Measurements from ENCODE around the gene CACNA2D3. TPM values are rescaled to one million over a fixed set of nuclear protein-coding genes. Genes with fewer than 3 reads are reported as not detected.

CACNA2D3 gene
- total RNA-seq, 1 experiment from 2014 or later, result 11.7 TPM

- DNase-seq (ENCODE audit: low read depth), result no peak
Measured at GRCh38 chr3:54792584-54792983, 670.2 kb downstream of the CACNA2D3 start.

- DNase-seq (ENCODE audit: low read depth), result no peak
Measured at GRCh38 chr3:54793171-54793570, 670.8 kb downstream of the CACNA2D3 start.

DNA sequence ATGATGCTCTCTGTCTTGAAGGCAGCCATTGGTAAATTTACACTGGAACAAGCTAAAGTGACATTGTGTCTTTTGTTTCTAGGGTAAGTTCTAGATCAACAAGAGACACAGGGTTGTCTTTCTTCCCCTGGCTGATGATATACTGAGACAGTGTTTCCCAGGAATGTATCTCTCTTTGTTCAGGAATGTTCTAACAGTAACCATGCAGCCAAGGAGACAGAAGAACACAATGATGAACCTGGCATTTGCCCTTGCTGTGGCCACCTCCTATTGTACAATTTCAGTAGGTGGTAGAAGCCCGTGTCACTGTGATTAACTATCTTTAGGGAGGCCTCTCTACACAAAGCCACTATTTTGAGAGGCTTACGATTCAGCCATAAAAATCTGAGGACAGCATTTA, 674.8 kb downstream of the CACNA2D3 start:
- no peak for DNase-seq (ENCODE audit: low read depth)

- DNase-seq (ENCODE audit: low read depth), result no peak
Measured at GRCh38 chr3:54800478-54800877, 678.1 kb downstream of the CACNA2D3 start.

- DNase-seq (ENCODE audit: low read depth), result no peak
Measured at GRCh38 chr3:54801977-54802376, 679.6 kb downstream of the CACNA2D3 start.

GRCh38 chr3:54810401-54810800, 688.0 kb downstream of the CACNA2D3 start:
- DNase-seq (ENCODE audit: low read depth), result no peak

DNA sequence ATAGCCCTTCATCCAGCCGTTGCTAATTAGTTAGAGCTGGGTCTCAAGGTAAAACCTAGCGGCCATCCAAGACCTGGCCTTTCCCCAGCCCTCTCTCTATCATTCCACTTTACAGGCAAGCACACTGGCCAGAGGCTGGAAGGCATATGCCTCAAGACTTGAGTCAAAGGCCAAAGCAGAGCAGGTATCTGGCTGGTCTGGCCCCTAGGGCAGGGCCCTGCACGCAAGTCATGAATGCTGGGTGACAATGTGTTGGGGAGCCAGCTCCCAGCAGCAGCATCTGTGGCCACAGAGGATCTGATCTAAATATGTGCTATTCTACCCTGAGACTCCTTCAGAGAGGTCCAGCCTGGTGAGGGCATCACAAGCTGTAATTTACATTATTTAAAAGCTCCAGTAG, 691.9 kb downstream of the CACNA2D3 start:
- no peak for DNase-seq (ENCODE audit: low read depth)

DNA sequence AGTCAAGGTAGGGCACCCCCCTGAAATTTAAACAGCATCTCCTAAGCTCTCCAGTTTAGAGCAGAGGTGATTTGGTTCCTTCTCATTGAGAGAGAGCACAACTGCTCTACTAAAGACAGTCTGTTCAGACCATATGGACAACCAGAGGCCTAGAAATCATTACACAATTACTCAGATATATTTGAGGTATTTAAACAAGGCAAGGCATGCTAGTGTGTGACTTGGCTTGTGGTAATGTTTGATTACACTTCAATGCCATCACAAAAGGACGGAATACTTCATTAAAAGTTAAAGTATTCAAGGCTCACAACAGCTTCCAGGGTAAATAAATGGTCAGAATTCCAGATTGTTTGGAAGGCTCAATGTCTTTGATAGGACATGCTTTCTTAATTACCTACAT, 695.3 kb downstream of the CACNA2D3 start:
- DNase-seq (ENCODE audit: low read depth), result no peak

DNA sequence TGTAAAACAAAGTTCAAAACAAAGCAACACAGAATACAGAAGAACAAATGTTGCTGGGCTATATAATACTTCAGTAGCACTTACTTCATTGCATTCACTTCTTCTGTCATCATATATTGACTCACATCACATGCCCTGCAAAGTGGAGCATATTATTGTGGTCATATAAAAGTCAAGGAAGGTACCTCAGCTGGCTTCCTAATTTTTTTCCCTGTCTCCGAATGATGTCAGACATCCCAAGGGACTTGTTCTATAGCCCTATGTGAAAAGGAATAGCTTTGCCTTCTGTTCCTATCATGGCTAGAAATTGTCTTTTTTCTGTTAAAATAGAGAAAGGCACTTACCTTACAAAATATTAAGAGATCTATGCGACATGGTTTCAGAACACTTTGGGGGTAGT, 696.1 kb downstream of the CACNA2D3 start:
- DNase-seq (ENCODE audit: low read depth), result no peak

DNA sequence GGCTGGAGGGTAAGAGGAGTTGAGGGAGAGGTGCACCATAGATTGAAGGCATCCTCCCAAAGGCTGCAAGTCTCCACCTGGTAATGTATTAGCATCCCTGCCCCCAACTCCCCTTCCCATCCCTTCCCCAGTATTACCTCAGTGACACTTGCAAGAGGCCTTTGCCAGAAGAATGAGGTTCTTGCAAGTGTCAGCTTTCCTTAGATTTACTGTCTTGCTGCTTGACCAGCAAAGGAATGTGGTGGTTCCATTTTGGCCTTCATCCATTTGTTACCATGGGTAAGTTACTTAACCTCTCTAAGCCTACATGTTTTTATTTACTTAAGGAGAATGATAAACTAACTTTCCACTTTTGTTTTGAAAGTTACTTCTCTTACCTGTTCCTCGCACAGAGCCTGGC, 696.6 kb downstream of the CACNA2D3 start:
- no peak for DNase-seq (ENCODE audit: low read depth)

DNA sequence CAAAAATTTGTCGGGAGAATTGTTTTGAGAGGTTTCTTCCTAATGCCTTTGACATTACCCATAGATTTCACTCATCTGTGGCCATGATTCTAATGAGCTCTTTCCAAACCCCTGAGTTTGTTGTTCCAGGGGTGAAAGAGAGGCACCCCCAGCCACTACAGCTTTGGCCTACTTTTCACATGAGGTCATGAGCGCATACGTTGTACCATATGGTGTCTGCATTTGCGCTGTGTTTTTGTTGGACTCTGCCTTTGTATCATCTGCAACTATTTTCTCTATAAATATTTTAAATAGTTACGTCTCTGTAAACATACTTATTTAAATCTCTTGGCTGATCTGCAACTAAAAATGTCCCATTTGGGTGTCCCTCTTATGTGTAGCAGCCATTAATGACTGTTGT, 697.6 kb downstream of the CACNA2D3 start:
- no peak for DNase-seq (ENCODE audit: low read depth)

DNA sequence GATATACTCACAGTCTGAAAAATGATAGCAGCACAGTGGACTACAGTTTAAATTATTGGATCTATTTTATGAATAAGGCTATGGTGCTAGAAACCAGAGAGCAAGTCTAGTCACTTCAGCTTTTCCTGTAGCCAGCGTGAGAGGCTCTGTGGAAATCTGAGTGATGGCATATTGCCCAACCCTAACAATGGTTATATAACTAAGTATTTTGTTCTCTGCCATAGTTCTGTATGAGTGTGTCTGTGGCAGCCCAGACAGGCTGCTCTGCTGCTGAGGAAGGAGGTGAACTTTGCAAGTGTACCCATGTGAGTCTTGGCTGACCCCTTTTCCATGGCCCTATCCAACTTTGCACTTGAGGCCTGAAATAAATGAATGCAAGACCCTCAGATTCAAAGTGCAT, 699.9 kb downstream of the CACNA2D3 start:
- DNase-seq (ENCODE audit: low read depth), result peak; percentile 66

GRCh38 chr3:54826251-54826691, 703.9 kb downstream of the CACNA2D3 start:
- peak; percentile 83 for DNase-seq (ENCODE audit: low read depth)

GRCh38 chr3:54827056-54827687, 704.8 kb downstream of the CACNA2D3 start:
- DNase-seq (ENCODE audit: low read depth), result no peak

- peak; percentile 72 for DNase-seq (ENCODE audit: low read depth)
Measured at GRCh38 chr3:54827776-54828175, 705.4 kb downstream of the CACNA2D3 start.

DNA sequence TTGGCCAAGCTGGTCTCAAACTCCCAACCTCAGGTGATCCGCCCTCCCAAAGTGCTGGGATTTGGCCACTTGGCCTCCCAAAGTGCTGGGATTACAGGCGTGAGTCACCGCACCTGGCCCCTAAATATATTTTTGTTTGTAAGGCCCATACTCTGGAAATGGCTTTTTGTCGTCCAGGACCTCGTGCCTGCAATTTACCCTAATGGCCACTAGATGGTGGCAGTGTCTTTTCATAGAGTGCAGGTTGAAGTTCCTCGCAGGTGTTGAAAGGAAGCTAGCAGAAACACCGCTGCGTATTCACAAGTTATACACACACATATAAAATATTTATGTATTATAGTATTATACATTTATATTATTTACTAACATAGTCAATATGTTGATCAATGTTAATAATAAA, 708.3 kb downstream of the CACNA2D3 start:
- DNase-seq (ENCODE audit: low read depth), result peak; percentile 65

GRCh38 chr3:54831112-54831511, 708.8 kb downstream of the CACNA2D3 start:
- peak; percentile 78 for DNase-seq (ENCODE audit: low read depth)

DNA sequence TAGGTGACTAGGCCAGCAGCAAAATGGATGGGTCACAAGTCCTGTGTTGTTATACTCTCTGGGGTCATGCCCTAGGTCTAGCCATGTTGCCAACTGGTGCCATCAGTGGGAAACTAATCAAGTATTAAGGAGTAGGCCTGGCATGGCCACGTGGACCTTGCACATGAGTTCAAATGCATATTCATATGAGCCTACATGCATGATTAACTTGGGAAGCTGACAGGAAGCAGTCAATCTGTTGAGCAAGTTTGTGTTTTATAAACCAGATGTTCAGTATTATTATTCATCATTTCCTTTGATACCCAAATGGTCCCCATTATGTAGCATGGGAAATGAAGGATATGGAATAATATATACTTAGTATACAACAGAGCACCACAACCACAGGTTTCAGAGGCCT, 710.5 kb downstream of the CACNA2D3 start:
- no peak for DNase-seq (ENCODE audit: low read depth)

DNA sequence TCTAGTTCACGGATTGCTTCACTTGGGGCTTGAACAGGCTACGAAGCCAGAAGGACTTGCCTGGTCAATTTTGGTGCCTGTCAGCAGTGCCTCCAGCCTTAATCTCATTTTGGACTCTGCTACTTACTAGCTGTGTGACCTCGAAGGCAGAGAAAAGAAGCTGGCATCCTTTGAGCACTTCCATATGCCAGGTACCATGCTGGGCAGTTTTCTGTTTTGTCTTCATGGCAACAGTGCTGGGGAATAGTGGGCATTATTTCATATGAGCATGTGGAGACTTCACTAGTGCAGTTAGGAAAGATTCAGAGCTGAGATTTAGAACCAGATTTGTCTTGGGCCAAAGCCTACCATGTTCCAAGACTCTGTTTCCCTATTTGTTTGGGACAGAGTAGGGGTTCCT, 713.3 kb downstream of the CACNA2D3 start:
- no peak for DNase-seq (ENCODE audit: low read depth)

GRCh38 chr3:54836871-54837270, 714.5 kb downstream of the CACNA2D3 start:
- peak; percentile 62 for DNase-seq (ENCODE audit: low read depth)

GRCh38 chr3:54837964-54838363, 715.6 kb downstream of the CACNA2D3 start:
- peak; percentile 79 for DNase-seq (ENCODE audit: low read depth)

DNA sequence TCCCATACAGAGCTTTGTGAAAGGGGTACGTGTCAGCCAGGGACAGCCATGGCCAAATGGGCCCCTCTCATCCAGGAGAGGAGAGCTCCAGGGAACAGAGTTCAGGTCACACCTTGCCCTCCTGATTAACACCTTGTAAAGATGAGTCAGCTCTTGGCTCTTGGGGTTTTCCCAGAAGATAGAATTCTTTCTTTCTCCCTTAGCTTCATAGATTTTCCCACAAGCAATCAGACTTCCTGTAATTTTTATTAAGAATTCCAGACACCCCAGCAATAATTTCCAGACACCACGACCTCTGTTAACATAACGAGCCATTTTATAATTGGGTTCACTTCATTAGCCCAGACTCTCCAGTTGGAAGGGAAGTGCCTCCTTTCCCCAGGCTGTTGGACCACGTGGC, 719.1 kb downstream of the CACNA2D3 start:
- DNase-seq (ENCODE audit: low read depth), result no peak

- DNase-seq (ENCODE audit: low read depth), result no peak
Measured at GRCh38 chr3:54843352-54843751, 721.0 kb downstream of the CACNA2D3 start.

- DNase-seq (ENCODE audit: low read depth), result no peak
Measured at GRCh38 chr3:54844211-54844610, 721.9 kb downstream of the CACNA2D3 start.

Data from RPMI7951 (cell line).